ELF-1 (cell line): ENCODE data around the gene HEPACAM.

Experiments used
- DNase-seq: peaks from one replicate; pipeline ENCODE4 v3.0.0-alpha.2; 2016; ENCODE audit warnings: low read depth, low spot score

Gene HEPACAM

DNA sequence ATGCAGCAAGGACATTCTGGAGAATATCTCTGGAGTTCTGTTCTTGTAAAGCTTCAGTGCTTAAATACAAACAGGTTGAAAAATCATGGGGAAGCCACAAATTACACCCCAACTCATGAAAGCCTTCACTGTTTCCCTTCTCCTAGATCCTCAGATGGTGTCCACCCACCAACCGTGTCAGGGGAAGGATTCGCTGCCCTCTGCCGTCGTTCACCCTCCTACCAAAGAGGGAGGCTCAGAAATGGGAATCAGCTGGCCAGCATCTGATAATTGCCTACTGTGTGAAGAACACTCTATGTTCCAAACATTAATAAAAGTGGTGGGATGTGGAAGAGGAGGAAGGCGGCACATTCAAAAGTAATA is 7.4 kb upstream of the HEPACAM start:
- DNase-seq = no peak

DNA sequence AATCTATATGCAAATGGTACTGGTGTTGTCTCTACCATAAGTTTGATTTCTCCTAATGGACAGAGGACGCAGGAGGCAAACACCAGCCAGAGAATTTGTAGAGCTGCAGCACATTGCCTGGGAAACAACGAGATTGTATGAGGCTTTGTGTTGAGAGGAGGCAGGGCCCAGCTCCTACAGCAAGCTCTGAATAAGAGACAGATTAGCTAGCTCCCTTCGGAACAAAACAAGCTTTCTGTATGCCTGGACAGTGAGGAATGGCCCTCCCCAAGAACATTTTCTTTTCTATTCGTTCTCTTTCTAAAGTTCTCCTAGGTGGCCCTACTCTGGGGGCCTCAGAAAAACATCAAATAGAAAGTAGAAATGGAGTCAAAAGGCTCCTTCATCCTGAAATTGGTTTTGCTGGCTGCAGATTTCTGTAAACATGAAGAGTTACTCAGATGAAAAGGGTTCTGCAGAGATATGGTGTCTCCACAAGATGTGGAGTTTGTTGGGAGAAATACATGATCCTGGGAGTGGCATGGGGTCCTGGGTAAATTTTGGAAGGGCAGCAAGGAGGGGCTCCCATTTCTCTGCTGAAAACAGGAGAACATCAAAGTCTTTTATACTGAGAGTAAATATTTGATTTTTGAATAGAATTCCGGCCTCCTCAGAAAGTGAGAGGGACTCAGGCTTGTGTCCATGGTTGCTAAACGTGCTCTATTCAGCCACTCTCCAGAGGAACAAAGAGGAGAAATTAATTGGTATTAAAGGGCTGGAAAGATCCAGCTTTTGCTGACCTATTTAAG is 6.8 kb upstream of the HEPACAM start:
- no peak for DNase-seq

DNA sequence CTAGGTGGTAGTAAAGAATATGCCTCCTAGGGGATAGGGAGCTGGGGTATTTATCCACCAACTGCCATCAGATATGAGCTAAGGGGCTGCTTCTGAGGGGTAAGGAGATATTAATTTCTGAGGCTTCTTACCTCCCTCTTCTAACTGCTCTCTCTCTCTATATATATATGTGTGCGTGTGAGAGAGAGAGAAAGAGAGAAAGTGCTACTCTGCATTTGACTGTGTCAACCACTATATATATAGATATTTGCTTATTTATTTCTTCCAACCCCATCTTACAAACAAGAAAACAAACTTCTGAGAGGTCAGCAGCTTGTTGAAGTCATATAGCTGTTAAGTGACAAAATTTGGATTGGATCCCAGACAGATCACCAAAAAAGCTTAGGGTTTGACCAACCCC is 5.9 kb upstream of the HEPACAM start:
- no peak for DNase-seq

DNA sequence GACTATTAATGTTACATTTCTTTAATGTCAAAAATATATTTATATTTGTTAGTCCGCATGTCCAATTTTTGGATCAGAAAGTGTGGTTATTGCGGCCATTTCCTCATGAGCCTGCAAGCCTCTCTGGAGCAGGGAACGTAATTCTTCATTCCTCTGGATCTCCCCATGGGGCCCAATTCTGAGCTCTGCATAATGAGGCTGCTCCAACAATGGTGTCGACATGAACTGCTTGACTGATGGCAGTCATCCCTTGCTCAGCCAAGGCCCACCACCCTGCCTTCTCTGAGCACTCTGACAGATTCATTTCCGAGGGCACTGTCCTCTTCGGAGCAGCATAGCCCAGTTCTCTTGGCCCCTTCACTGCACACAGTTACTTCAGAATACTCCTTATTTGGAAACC is 3.1 kb upstream of the HEPACAM start:
- DNase-seq = no peak

DNA sequence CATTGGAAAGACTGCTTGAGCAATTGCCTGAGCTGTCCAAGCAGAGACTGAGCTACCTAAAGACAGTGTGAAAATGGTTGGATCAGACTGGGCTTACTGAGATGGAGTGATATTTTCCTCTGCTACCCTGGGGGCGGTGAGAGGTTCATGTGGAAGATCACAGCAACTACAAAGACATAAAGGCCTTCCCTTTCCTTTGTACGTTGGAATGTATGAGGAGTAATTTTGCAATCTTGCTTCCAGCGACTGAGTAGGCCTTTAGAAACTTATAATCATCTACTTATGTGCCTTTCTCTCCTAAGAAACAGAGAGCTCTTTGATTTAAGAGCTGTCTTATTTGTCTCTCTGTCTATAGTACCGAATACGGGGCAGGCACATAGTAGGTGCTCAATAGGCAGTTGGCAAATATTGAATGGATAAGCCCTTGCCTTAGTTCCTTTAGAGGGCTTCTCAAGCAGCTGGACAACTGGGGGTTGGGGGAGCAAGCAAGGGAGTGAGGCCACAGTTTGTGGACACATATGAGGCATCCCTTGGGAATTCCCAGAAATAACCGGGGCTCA is 2.4 kb upstream of the HEPACAM start:
- DNase-seq = no peak

DNA sequence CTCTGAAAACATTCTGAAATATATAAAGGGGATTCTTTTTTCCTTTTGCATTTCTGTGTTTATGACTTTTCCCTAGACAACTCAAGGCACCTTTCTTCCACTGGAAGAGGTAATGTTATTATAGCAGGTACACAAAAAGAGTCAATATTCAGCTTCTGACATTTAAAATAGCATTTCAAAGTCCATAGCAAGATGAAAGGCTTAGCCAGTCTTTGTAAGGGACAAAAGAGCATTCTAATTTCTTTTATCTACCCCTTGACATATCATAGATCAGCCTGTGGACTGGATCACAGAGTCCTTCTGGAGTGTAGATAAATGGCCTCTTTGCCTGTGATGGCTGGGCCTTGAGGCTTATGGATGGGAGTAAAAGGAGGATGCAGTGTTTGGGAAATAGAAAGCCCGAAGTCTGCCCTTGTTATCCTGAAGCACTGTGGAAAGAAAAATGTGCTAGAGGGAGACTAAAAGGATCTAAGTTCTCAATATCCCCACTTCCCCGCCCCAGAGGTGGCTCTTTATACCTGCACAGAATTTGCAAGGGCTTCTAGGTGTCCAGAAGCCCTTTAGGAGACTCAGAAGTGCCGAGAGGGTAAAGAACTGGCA is 1.6 kb upstream of the HEPACAM start:
- DNase-seq = no peak

DNA sequence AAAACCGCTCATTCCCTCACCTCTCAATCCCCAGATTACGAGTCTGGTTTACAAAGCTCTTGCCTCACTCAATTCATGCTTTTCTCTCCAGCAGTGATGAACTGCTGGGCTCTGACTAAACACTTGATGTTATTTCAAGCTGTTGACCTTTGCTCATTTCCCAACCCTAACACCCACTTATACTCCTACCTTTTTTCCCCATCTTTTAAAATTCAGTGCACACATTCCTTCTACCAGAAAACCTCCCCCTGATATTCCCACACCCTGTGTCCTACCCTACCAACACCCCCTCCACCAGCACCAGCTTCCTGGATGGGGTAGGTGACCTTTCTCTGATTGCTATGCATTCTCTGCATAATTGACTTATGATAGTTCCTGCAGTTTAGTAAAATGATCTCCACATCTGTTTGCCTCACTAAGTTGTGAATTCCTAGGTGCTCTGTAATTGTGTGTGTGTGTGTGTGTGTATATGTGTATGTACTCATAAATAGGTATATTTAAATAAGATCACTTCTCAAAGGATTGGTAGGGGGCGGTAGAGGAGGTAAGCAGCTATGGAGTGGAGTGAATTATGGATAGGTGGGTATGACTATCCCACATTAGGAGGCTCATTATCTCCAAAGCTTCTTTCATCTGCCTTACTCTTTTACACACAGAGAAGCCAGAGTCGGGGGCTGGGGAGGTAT is 842 bp downstream of the HEPACAM start:
- no peak for DNase-seq

DNA sequence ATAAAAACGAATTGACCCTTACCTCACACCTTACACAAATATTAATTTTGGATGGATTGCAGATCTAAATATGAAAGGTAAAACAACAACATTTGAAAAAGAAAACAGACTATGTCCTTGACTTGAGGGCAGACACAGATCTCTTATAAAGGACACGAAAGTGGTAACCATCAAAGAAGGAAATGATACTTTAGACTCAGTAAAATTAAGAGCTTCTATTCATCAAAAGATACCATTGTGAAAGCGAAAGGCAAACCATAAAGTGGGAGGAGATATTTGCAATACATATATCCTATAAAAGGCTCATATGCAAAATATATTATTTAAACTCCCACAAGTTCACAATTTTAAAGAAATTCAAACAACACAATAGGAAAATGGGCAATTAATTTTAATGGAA is 5.0 kb downstream of the HEPACAM start:
- DNase-seq = no peak

DNA sequence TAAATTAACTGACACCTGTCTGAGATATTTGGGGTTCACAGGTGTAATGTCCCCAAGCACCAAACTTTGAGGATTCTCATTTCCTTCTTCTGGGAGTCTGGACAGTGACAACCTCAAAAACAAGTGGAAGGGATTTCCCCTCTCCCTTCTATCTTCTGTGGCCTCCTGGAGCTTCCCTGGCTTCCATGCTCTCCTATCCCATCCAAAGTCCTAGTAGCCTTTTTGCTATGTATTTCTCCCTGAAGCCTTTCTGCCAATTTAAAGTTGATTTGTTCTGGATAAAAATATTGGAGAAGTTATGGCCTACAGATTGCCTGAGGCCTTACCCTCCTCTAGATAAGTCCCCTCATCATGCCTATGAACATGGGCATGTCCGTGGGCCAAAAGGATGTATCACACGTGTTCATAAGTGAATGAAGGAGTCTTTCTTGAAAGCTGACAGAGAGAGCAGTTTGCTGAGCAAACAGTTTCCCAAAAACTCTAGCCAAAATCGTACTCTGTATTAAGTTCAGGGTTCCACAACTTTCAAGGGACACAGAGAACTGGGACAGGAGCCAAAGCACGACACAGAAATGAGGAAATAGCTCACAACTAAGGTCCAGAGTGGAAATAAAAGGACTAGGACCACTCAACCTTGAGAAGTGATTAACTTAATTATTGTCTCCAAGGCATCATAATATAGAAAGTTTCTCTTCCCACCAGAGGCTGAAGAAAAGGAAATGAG is 6.7 kb downstream of the HEPACAM start:
- DNase-seq = no peak

DNA sequence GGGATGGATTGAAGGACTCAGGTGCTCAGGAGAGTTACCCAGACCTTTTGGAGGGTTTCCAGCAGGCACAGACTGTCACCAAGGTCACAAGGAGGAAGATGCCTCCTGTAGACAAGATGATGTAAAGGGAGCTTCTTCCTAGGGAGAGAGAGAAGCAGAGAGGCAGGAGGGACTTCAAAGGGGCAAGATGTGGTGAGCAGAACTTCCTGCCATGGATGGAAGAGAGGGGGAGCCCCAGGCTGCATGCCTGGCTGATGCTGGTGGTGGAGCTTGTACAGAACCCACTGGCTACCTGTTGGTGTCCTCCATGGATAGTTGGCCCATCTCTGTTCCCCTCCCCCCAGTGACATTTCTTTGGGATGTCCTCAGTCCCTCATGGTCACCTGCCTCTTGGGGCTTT is 12.6 kb downstream of the HEPACAM start:
- no peak for DNase-seq

DNA sequence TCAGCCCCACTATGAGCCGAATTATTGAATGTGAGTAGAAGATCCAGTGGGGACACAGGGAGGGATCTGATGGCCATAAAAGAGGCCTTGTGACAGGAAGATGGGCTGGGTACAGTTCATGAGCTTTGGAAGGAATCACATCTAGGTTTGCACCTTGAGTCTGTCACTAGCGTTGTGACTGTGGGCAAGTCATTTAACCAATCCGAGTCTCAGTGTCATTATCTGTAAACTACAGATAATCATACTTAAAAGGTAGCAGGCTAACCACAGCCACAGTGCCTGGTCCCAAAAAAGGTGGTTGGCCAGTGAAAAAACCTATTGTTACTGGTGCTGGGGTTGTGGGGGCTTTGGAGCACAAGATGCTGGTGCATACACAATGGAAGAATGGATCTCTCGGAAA is 13.0 kb downstream of the HEPACAM start:
- no peak for DNase-seq

DNA sequence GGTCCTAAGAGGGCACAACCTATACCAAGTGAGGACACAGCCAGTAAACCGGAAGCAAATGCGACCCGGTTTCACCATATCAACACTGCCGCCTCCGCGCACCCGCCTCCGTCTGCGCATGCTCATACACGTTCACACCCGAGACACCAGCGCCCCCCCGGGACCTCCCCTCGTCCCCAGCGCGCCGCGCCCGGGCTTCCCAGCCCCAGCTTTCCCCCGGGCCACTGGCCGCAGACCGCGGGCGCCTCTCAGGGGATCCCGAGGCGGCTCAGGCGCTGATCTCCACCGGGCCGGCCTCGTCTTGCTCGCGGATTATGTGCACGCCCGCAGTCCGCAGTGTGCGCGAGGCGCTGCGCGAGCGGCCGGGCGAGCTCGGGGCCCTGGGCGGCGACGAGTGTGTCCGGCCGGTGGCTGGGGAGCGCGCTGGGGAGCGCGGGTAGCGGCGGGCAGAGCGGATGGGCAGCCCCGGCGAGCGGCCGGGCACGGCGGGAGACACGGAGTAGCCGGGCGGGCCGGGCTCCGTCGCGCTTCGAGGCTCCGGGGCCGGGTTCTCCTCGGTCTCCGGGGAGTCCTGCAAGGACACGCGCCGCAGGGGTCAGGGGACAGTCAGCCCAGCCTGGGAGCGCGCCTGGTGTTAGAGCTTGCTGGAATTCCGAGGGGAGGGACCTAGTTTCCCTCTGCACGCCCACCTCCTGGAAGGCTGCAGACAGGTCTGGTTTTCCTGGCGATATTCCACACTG is 14.8 kb downstream of the HEPACAM start:
- DNase-seq = peak; percentile 83

DNA sequence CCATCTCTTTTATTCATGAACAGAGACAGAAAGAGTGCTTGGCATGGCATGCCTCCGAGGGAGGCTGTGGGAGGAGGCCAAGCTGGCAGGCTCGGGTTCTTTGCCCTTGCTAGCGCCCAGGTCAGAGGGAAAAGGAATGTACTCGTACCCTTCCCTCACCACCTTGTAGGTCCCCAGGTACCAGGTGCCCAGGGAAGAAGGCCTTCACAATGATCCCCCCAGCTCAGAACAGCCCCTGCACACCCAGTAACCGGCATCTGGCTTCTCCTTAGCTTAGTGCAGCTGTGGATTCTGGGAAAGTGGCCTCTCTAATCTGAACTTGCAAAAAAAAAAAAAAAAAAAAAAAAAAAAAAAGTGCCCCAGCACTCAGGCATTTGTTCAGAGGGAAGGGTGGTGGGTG is 15.5 kb downstream of the HEPACAM start:
- no peak for DNase-seq

DNA sequence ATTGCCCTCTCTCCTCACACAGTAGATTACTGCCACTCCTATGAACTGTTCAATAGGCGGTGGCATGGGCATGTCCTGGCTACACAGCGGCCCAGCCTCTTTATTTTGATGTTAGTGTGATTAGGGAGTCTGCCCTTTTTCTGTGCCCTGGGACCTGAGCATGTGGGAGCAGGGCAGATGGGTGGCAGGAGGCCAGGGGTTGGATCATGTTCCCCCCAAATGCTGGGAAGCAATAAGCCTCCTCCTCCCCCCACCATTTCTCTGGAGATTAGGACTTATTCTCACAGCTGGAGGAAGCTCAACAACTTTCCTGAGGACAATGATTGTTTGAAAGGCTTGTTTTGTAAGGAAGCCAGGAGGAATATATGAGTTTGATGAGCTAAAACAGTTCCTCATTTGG is 15.9 kb downstream of the HEPACAM start:
- DNase-seq = no peak

DNA sequence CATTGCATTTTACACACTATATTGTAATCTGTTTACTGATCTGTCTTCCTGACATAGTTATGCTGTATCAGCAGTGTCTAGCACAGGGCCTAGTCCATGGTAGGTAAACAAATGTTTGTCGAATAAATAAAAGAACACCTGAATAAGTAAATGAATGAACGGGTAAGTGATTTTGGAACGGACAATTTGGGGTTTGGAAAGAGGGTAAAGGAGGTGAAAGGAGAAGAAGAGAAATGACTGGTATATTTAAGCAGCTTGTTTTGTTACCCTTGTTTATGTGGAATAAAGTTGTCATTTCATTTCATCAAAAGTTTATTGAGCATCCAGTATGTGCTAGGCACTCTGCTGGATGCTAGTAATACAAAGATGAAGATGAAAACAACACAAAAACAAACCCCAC is 16.9 kb downstream of the HEPACAM start, which contains the start of gene HEPN1:
Gene HEPN1, plus strand, starts transcription at position 301 of the 400 bp plus-strand sequence.
- DNase-seq = no peak

DNA sequence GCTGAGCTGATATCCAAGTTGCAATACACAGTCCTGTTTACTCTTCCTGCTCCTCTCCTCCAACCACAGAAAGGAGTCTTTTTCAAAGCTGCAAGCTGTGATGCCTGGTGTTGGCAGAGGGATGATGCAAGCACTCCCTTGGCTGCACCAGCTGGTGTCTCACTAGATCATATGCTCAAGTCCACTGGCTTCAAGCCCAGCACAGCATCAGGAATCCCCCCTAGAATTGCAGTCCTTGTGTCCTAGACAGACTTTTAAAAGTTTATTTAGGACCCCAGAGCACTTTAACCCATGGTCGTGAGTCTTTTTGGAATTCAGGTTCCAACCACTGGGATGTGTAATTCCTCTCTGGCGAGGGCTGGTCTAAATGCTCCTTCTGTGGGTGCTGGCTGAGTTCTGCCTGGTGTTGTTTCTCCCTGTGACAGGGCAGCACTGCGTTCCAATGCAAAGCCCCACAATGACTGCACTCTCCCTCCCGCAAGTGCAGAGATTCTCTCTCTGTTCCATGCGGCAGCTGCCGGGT is 18.7 kb downstream of the HEPACAM start:
- no peak for DNase-seq

DNA sequence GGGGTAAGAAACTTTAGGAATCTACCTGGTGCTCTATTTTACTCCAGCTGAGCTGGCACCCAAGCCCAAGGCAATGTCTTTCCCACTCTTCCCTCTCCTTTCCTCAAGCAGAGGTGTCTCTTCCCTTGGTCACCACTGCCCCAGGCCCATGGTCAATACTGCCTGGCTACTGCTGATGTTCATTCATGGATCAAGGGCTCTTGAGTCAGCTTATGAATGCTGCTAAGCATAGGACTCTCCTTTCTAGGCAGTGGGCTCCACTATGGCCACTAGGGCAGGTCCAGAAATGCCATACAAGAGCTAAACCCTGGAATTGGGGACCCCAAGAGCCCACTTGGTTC is 19.5 kb downstream of the HEPACAM start:
- DNase-seq = no peak

DNA sequence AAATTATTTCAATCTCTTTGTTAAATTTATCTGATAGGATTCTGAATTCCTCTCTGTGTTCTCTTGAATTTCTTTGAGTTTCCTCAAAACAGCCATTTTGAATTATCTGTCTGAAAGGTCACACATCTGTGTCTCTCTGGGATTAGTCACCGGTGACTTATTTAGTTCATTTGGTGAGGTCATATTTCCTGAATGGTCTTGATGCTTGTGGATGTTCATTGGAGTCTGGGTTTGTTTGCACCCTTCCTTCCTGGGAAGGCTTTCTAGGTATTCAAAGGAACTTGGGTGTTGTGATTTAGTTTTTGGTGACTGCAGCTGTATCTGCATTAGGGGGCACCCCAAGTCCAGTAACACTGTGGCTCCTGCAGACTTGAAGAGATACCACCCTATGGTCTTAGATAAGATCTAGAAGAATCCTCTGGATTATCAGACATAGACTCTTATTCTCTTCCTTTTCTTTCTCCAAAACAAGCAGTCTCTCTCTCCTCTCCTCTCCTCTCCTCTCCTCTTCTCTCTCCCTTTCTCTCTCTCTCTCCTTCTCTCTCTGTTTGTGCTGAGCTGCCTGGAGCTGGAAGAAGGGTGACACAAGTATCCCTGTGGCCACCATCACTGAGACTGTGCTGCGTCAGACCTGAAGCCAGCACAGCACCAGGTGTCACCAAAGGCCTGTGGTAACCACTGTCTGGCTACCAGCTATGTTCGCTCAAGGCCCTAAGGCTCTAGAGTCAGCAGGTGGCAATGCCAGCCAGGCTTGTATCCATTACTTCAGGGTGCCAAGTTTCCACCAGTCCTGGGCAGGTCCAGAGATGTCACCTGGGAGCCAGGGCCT is 20.1 kb downstream of the HEPACAM start:
- no peak for DNase-seq

DNA sequence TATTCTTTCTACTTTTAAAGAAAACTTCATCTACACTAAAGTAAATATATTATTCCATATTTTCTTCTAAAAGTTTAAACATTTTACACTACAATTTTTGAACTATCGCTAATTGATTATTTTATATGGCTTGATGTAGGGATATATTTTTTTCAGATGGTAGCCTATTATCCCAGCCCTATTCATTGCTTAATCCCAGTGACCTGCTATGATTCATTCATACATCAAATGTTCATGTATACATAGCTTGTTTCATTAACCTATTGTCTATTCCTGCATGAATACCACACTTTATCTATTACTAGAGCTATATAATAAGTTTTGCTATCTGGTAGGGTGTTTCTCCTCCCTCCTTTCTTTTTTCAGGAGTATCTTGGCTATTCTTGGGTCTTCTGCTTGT is 33.2 kb downstream of the HEPACAM start:
- no peak for DNase-seq

DNA sequence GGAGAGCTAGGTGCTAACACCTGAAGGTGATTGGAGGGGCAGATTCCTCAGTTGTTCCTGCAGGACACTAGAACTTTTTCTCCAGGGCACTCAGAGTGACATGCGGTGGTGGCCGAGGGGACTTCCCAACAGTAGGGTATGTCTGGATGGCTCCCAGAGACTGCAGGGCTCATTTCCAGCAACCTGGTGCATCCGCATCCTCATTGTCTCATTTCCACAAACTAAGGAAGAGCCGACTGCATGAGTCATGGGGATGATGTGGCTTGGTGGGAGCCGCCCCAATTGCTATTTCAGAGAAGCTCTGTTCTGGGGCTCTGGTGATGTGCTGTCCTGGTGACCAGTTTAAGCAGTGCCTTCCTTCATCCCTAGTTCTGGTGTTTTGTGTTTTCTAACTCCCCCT is 35.4 kb downstream of the HEPACAM start:
- DNase-seq = peak; percentile 36
